B cell (primary cell): ENCODE data around the gene BLVRB. TPM values are rescaled to one million over a fixed set of nuclear protein-coding genes. Genes with fewer than 3 reads are reported as not detected.

Source experiments
- ATAC-seq: fragments of 200-7000 bp; cut with Tn5 transposase; one replicate; pipeline ENCODE4 v1.10.0; 2021; ENCODE audit warnings: low read depth, mild to moderate bottlenecking, moderate number of reproducible peaks, moderate library complexity
- CTCF ChIA-PET: fragments of 350-600 bp; sonication (Branson Sonifier 250); formaldehyde crosslinking; loops from one replicate; lab custom pipeline; 2021; ENCODE audit warnings: antibody characterized with exemption, inconsistent platforms; lab: Charles Lee
- POLR2A ChIA-PET: fragments of 350-600 bp; sonication (Branson Sonifier 250); formaldehyde crosslinking; loops from one replicate; lab custom pipeline; 2021; ENCODE audit warnings: antibody characterized with exemption; lab: Charles Lee
- DNase-seq: peaks from one replicate; pipeline ENCODE4 v3.0.0; 2013
- H2AFZ ChIP-seq: 2 replicates; pipeline ENCODE4 v1.6.1; 2012; ENCODE audit warnings: mild to moderate bottlenecking, low read depth, low read length; ENCODE audit not compliant: insufficient read depth, poor library complexity, severe bottlenecking
- H3K27ac ChIP-seq, 2 donors: 1 replicate in 1 of 2; 2 replicates in 1 of 2; pipeline ENCODE4 v1.5.1; 2012 to 2013; ENCODE audit warnings: low read length in 2 of 2, mild to moderate bottlenecking in 2 of 2, moderate library complexity in 1 of 2
- H3K27me3 ChIP-seq, 4 experiments: fragments of 200-600 bp in 1 of 4; sonication (generic) in 1 of 4; replicated peaks in 1 of 4; 1 replicate in 2 of 4; 2 replicates in 2 of 4; pipeline versions ENCODE4 v1.6.1 to v1.7.0; 2013 to 2016; ENCODE audit warnings: low read length in 3 of 4, mild to moderate bottlenecking in 2 of 4, mixed read lengths in 1 of 4, moderate library complexity in 1 of 4; ENCODE audit not compliant: insufficient read depth in 4 of 4, control insufficient read depth in 3 of 4; ENCODE audit errors: control extremely low read depth in 1 of 4
- H3K36me3 ChIP-seq, 2 experiments: replicated peaks in 1 of 2; 1 replicate in 1 of 2; 2 replicates in 1 of 2; pipeline versions ENCODE4 v1.6.1 to v1.7.1; 2013; ENCODE audit warnings: low read length in 1 of 2; ENCODE audit not compliant: insufficient read depth in 2 of 2, control insufficient read depth in 1 of 2; ENCODE audit errors: control extremely low read depth in 1 of 2, extremely low read depth in 1 of 2
- H3K4me1 ChIP-seq, 2 donors: fragments of 200-600 bp in 1 of 2; sonication (generic) in 1 of 2; 1 replicate in 1 of 2; 2 replicates in 1 of 2; pipeline versions ENCODE4 v1.5.1 to v1.6.1; 2013 to 2017; ENCODE audit warnings: low read length in 2 of 2; ENCODE audit not compliant: control insufficient read depth in 2 of 2, insufficient read depth in 2 of 2
- H3K4me2 ChIP-seq: replicated peaks from 2 replicates; pipeline ENCODE3; 2012; ENCODE audit warnings: mild to moderate bottlenecking, low read depth, low read length; ENCODE audit not compliant: poor library complexity, severe bottlenecking
- H3K4me3 ChIP-seq, 5 experiments: fragments of 200-600 bp in 1 of 5; sonication (generic) in 1 of 5; 1 replicate in 3 of 5; 2 replicates in 2 of 5; pipeline versions ENCODE4 v1.5.1 to v1.7.0; 2011 to 2016; ENCODE audit warnings: low read length in 4 of 5, mild to moderate bottlenecking in 4 of 5, low read depth in 2 of 5, control low read depth in 1 of 5, moderate library complexity in 1 of 5; ENCODE audit not compliant: insufficient read depth in 1 of 5; ENCODE audit errors: control extremely low read depth in 1 of 5, extremely low read depth in 1 of 5
- H3K79me2 ChIP-seq: fragments of 200-600 bp; sonication (generic); one replicate; pipeline ENCODE4 v1.6.0; 2016; ENCODE audit warnings: low read length; ENCODE audit not compliant: control insufficient read depth, insufficient read depth
- H3K9ac ChIP-seq: fragments of 200-600 bp; sonication (generic); 2 replicates; pipeline ENCODE4 v1.6.1; 2017; ENCODE audit warnings: mild to moderate bottlenecking, low read length, moderate library complexity
- H3K9me3 ChIP-seq, 3 donors: one replicate each; pipeline versions ENCODE4 v1.6.1 to v1.7.1; 2013; ENCODE audit warnings: low read length in 2 of 3; ENCODE audit not compliant: control insufficient read depth in 2 of 3, insufficient read depth in 1 of 3; ENCODE audit errors: control extremely low read depth in 1 of 3
- H4K20me1 ChIP-seq: 2 replicates; pipeline ENCODE4 v1.6.0; 2012; ENCODE audit warnings: mild to moderate bottlenecking, low read length; ENCODE audit not compliant: insufficient read depth, control insufficient read depth, poor library complexity, severe bottlenecking
- H3K27ac Mint-ChIP-seq: one replicate; pipeline ENCODE4 v1.8.0; 2021; ENCODE audit warnings: mixed read lengths
- H3K27me3 Mint-ChIP-seq: one replicate; pipeline ENCODE4 v1.8.0; 2021; ENCODE audit warnings: mixed read lengths
- H3K4me1 Mint-ChIP-seq: one replicate; pipeline ENCODE4 v1.8.0; 2021; ENCODE audit warnings: mixed read lengths
- H3K4me3 Mint-ChIP-seq: one replicate; pipeline ENCODE4 v1.8.0; 2021; ENCODE audit warnings: mixed read lengths
- H3K9me3 Mint-ChIP-seq: one replicate; pipeline ENCODE4 v1.8.0; 2022; ENCODE audit warnings: mixed read lengths; ENCODE audit not compliant: insufficient read depth
- CTCF ChIP-seq: fragments of 200-600 bp; IDR thresholded peaks from one replicate; pipeline ENCODE4 v1.8.0; 2022; ENCODE audit warnings: antibody characterized with exemption, mild to moderate bottlenecking
- EZH2 ChIP-seq: IDR thresholded peaks from 2 replicates; pipeline ENCODE4 v1.6.1; 2012; ENCODE audit warnings: borderline replicate concordance, low read depth, mild to moderate bottlenecking, moderate library complexity, low read length; ENCODE audit not compliant: insufficient read depth, poor library complexity, severe bottlenecking
- WGBS: methylation state at CpG from one replicate; pipeline ENCODE4 v1.1.5; 2013; ENCODE audit warnings: missing lambda C conversion rate; ENCODE audit not compliant: insufficient coverage; 5-methylcytosine and 5-hydroxymethylcytosine counted together
- intact Hi-C: fragments of 100-400 bp; cut with micrococcal nuclease; formaldehyde crosslinking; loops from one replicate; pipeline ENCODE4 v1.10.0; 2022
- polyA plus RNA-seq: library from polyadenylated mRNA; depleted of rRNA; stranded (reverse); fragments of >200 nt; gene quantifications from 2 replicates; pipeline ENCODE4 v1.2.3, GENCODE V29; 2012
- total RNA-seq, 2 donors: library from RNA; stranded (reverse); fragments of 120-200 nt in 1 of 2; gene quantifications; 1 replicate in 1 of 2; 2 replicates in 1 of 2; pipeline versions ENCODE4 v1.2.3 to v1.2.4, GENCODE V29; 2013 to 2022

Gene BLVRB
- total and polyA plus RNA-seq, 2 donors (not counting 1 experiment from before 2014, with no cell fraction given), result 14.2 to 23.2 TPM

- ATAC-seq (no peak), DNase-seq (no peak)
- Histone ChIP-seq H3K9ac (peak within 1 kb of the TSS; percentile 66), H2AFZ (peak within 1 kb of the TSS; percentile 77), H3K79me2 (no peaks in the 10 kb centered on the region), H3K4me1 (peaks cover 19 to 31% of the 10 kb centered on the region in 2 donors), H3K36me3 (no peaks in the 10 kb centered on the region), H3K9me3 (peaks cover 0 to 9% (median 0%) of the 10 kb centered on the region in 3 donors), H3K27me3 (peaks cover 0 to 23% (median 3%) of the 10 kb centered on the region in 4 experiments), H4K20me1 (no peaks in the 10 kb centered on the region), H3K4me2 (peak within 1 kb of the TSS; percentile 80), H3K27ac (peak within 1 kb of the TSS; percentile 38 to 60), H3K4me3 (peak within 1 kb of the TSS; percentile 1 to 70 (median 62))
- Mint-ChIP-seq H3K9me3 (no peaks in the 10 kb centered on the region), H3K27ac (peak within 1 kb of the TSS; percentile 66), H3K27me3 (peaks cover 15% of the 10 kb centered on the region), H3K4me1 (peaks cover 35% of the 10 kb centered on the region), H3K4me3 (peak within 1 kb of the TSS; percentile 87)
- 1% methylated on average over 69 of the region's 87 CpGs for WGBS
- ChIA-PET CTCF (interaction anchor here (1.1 to 6.7 kb wide), 2 partner anchors 13 to 44 kb away, joined by 4 to 86 read pairs; partner anchors contain the start of gene SERTAD1), POLR2A (interaction anchor here (1.7 to 2.2 kb wide), 2 partner anchors 24 to 41 kb away, joined by 12 read pairs; partner anchors contain the start of genes SERTAD1 and SERTAD3)
- intact Hi-C loops, result loop anchor here (1.0 to 5.0 kb wide), 4 partner anchors 119 to 795 kb away; partner anchors contain the start of genes AKT2, C19orf47, HNRNPUL1 and PLD3
- TF ChIP-seq EZH2, result no peak
- TF ChIP-seq CTCF, result no peak
Measured at GRCh38 chr19:40466985-40467734, 1.6 kb upstream of the BLVRB start, which contains the start of gene SPTBN4. TSS of gene SPTBN4 (plus strand) at chr19:40467001. CDS start at chr19:40472622, 5,621 bp downstream.
